Measurements from ENCODE around the gene GALNT2.

DNA sequence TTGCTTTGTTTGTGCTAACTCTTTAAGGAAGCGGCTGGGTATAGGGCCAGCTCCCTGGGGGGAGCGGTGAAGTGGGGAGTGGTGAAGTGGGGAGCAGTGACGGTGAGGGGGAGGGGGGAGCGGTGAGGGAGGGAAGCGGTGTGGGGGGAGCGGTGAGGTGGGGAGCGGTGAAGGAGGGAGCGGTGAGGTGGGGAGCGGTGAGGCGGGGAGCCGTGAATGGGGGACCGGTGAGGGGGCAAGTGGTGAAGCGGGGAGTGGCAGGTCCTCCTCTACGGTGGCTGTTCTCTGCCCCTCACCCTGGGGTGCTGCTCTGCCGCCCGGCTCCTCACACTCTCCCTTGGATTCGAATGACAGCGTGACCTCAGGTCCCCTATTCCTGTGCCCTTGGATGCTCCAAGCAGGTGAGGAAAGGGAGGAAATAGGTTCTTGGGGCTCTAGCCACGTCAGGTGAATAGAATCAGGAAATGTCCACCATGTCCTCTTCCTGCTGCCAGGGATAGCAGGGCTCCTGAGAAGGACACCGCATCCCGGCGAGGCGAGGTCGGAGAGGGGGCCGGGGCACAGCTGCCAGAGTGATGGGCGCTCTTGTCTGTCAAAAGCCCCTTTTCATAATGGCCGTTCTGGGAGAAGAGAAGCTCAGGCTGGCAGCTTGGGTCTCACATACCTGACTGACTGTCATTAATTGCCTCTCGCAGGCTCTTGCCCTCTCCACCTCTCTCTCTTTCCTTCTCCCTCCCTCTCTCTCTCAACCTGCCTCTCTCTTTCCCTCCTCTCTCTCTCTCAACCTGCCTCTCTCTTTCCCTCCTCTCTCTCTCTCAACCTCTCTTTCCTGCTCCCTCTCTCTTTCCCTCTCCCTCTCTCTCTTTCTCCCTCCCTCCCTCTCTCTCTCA lies 224.9 kb downstream of the GALNT2 start:
- no peak for TF ChIP-seq CTCF (IDR thresholded peaks at IDR 0.05)
- TF ChIP-seq GATA2 (CRISPR knock-in tag; IDR thresholded peaks at IDR 0.05), result no peak
- TF ChIP-seq RFX5 (IDR thresholded peaks at IDR 0.05; ENCODE audit: low read length), result no peak
- no peak for TF ChIP-seq EP300 (IDR thresholded peaks at IDR 0.05; ENCODE audit: borderline replicate concordance in 1 of 2, low read depth in 1 of 2, low read length in 1 of 2)
- TF ChIP-seq CHD2 (IDR thresholded peaks at IDR 0.05; ENCODE audit: low read length, partially characterized antibody), result no peak
- no peak for TF ChIP-seq GABPA (IDR thresholded peaks at IDR 0.05; ENCODE audit: low read depth)
- TF ChIP-seq SIN3A (IDR thresholded peaks at IDR 0.05; ENCODE audit: borderline replicate concordance, low read depth, low read length), result no peak
- no peak for TF ChIP-seq SMC3 (IDR thresholded peaks at IDR 0.05; ENCODE audit: low read depth, low read length)
